Transverse colon (tissue), 4 donors: ENCODE results near the gene FAM180A.

Experiments
- CTCF ChIP-seq, 5 experiments: fragments of 200-600 bp in 3 of 5; fragments of 450-650 bp in 2 of 5; sonication (generic) in 3 of 5; IDR thresholded peaks; 1 replicate in 2 of 5; 2 replicates in 3 of 5; pipeline ENCODE4 v1.5.1; 2016 to 2017; ENCODE audit warnings: antibody characterized with exemption in 5 of 5, inconsistent platforms in 3 of 5, mild to moderate bottlenecking in 2 of 5, moderate library complexity in 1 of 5
- EP300 ChIP-seq: sonication (generic); formaldehyde crosslinking; IDR thresholded peaks from one replicate; pipeline ENCODE4 v1.6.1; 2017; ENCODE audit warnings: antibody characterized with exemption, low read depth
- POLR2A ChIP-seq: fragments of 450-650 bp; IDR thresholded peaks from one replicate; pipeline ENCODE4 v1.6.1; 2016; ENCODE audit warnings: antibody characterized with exemption, mild to moderate bottlenecking, moderate library complexity
- POLR2AphosphoS5 ChIP-seq, 3 donors: sonication (generic); formaldehyde crosslinking; IDR thresholded peaks; one replicate each; pipeline ENCODE4 v1.6.1; 2016; ENCODE audit warnings: antibody characterized with exemption in 3 of 3

DNA sequence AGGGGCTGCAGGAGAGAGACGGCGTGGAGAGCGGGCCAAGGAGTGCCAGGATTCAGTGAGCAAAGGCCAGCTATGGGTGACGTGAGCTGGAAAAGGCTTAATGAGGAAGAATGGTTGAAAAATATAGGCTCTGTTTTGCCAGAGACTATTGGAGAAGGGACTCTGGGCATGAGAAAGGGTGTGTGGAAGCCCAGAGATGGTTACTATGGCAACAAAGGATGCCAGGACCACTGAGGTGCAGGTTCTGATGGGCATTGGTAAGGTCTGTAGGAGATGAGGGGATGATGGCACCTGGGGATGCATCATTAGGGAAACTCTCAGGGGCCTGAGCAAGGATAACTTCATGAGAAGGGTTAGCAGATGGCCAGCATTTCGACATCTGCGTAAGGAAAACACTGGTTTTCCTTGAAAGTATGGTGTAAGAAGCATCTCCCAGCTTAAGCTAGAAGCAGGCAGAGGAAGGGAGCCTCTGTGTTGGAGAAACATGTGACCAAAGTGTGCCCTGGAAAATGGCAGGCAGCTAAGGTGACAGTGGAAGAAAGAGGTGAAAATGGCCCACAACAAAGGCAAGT lies 21.6 kb upstream of the FAM180A start:
- TF ChIP-seq POLR2A = no peak
- TF ChIP-seq EP300 = no peak
- TF ChIP-seq CTCF (IDR thresholded peaks at IDR 0.05) = no peak
- TF ChIP-seq POLR2AphosphoS5 (IDR thresholded peaks at IDR 0.05) = no peak
